HG03354 (cell line): ENCODE measurements around the gene HERPUD2.
"Not testable (repeated sequence)": the region's sequence is repeated elsewhere in the genome, so short reads cannot be mapped to it uniquely, and the experiment has no call there.

Experiments
- ATAC-seq: cut with Tn5 transposase; IDR thresholded peaks from one replicate; pipeline ENCODE4 v1.9.1; 2021; ENCODE audit warnings: mild to moderate bottlenecking; ENCODE audit not compliant: unreplicated experiment, poor library complexity, severe bottlenecking

HERPUD2 gene

GRCh38 chr7:35716038-35716803 is 21.3 kb upstream of the HERPUD2 start:
- ATAC-seq: no peak

- no peak for ATAC-seq
Measured at GRCh38 chr7:35714862-35715261, 19.9 kb upstream of the HERPUD2 start.

GRCh38 chr7:35714407-35714806 is 19.5 kb upstream of the HERPUD2 start:
- ATAC-seq: no peak

GRCh38 chr7:35712563-35713226 is 17.8 kb upstream of the HERPUD2 start:
- no peak for ATAC-seq

- no peak for ATAC-seq
Measured at GRCh38 chr7:35707422-35707821, 12.5 kb upstream of the HERPUD2 start.

GRCh38 chr7:35705932-35706461 is 11.1 kb upstream of the HERPUD2 start:
- no peak for ATAC-seq

- ATAC-seq: no peak
Measured at GRCh38 chr7:35704261-35704660, 9.3 kb upstream of the HERPUD2 start.

- ATAC-seq: no peak
Measured at GRCh38 chr7:35702541-35702940, 7.6 kb upstream of the HERPUD2 start.

- peak; percentile 77 for ATAC-seq
Measured at GRCh38 chr7:35701287-35701900, 6.5 kb upstream of the HERPUD2 start.

- no peak for ATAC-seq
Measured at GRCh38 chr7:35700865-35701264, 5.9 kb upstream of the HERPUD2 start.

- no peak for ATAC-seq
Measured at GRCh38 chr7:35700333-35700732, 5.4 kb upstream of the HERPUD2 start.

GRCh38 chr7:35699796-35700305 is 4.9 kb upstream of the HERPUD2 start:
- ATAC-seq: no peak

GRCh38 chr7:35698382-35698781 is 3.4 kb upstream of the HERPUD2 start:
- ATAC-seq: not testable (repeated sequence)

- ATAC-seq: no peak
Measured at GRCh38 chr7:35697414-35698175, 2.7 kb upstream of the HERPUD2 start.

GRCh38 chr7:35695987-35696386 is 1.1 kb upstream of the HERPUD2 start:
- ATAC-seq: no peak

GRCh38 chr7:35695473-35695850 is 527 bp upstream of the HERPUD2 start:
- ATAC-seq: peak; percentile 7

- peak; percentile 27 for ATAC-seq
Measured at GRCh38 chr7:35694161-35694783, 663 bp downstream of the HERPUD2 start.

- no peak for ATAC-seq
Measured at GRCh38 chr7:35691827-35692307, 3.1 kb downstream of the HERPUD2 start.

GRCh38 chr7:35691366-35691765 is 3.6 kb downstream of the HERPUD2 start:
- no peak for ATAC-seq
